Measurements from ENCODE around the gene IDI1. TPM values are rescaled to one million over a fixed set of nuclear protein-coding genes. Genes with fewer than 3 reads are reported as not detected.
"Not testable (repeated sequence)": the region's sequence is repeated elsewhere in the genome, so short reads cannot be mapped to it uniquely, and the experiment has no call there.

Gene IDI1
- total RNA-seq, 1 experiment from 2014 or later: 94.8 TPM

GRCh38 chr10:1044146-1044545, 4.8 kb downstream of the IDI1 start:
- DNase-seq (ENCODE audit: low read depth, low spot score): no peak

GRCh38 chr10:1043532-1043995, 5.4 kb downstream of the IDI1 start:
- in situ Hi-C loops (cut with HindIII; ENCODE audit: low pct_unique_long_range_greater_than_20kb, low sequenced_read_pairs): no loop called here
- DNase-seq (ENCODE audit: low read depth, low spot score): no peak

More at GRCh38 chr10:1044146-1044545, 4.8 kb downstream of the IDI1 start:
- in situ Hi-C loops (cut with HindIII; ENCODE audit: low pct_unique_long_range_greater_than_20kb, low sequenced_read_pairs): no loop called here

- in situ Hi-C loops (cut with HindIII; ENCODE audit: low pct_unique_long_range_greater_than_20kb, low sequenced_read_pairs): no loop called here
- DNase-seq (ENCODE audit: low read depth, low spot score): no peak
Observed at GRCh38 chr10:1041514-1041913, 7.4 kb downstream of the IDI1 start.

GRCh38 chr10:1040133-1040532, 8.8 kb downstream of the IDI1 start:
- in situ Hi-C loops (cut with HindIII; ENCODE audit: low pct_unique_long_range_greater_than_20kb, low sequenced_read_pairs): no loop called here
- DNase-seq (ENCODE audit: low read depth, low spot score): peak; percentile 54

- in situ Hi-C loops (cut with HindIII; ENCODE audit: low pct_unique_long_range_greater_than_20kb, low sequenced_read_pairs); DNase-seq (ENCODE audit: low read depth, low spot score): not testable (repeated sequence)
Observed at GRCh38 chr10:1038769-1039168, 10.2 kb downstream of the IDI1 start.

- in situ Hi-C loops (cut with HindIII; ENCODE audit: low pct_unique_long_range_greater_than_20kb, low sequenced_read_pairs): no loop called here
Observed at GRCh38 chr10:1037098-1037497, 11.8 kb downstream of the IDI1 start.

GRCh38 chr10:1036341-1036791, 12.6 kb downstream of the IDI1 start:
- in situ Hi-C loops (cut with HindIII; ENCODE audit: low pct_unique_long_range_greater_than_20kb, low sequenced_read_pairs): no loop called here
- DNase-seq (ENCODE audit: low read depth, low spot score): no peak

More at GRCh38 chr10:1037098-1037497, 11.8 kb downstream of the IDI1 start:
- DNase-seq (ENCODE audit: low read depth, low spot score): no peak

GRCh38 chr10:1035201-1035600, 13.7 kb downstream of the IDI1 start:
- no peak for DNase-seq (ENCODE audit: low read depth, low spot score)
- in situ Hi-C loops (cut with HindIII; ENCODE audit: low pct_unique_long_range_greater_than_20kb, low sequenced_read_pairs): no loop called here

- in situ Hi-C loops (cut with HindIII; ENCODE audit: low pct_unique_long_range_greater_than_20kb, low sequenced_read_pairs): no loop called here
- peak; percentile 79 for DNase-seq (ENCODE audit: low read depth, low spot score)
Observed at GRCh38 chr10:1034758-1035157, 14.2 kb downstream of the IDI1 start.

GRCh38 chr10:1033601-1034000, 15.3 kb downstream of the IDI1 start:
- no peak for DNase-seq (ENCODE audit: low read depth, low spot score)
- in situ Hi-C loops (cut with HindIII; ENCODE audit: low pct_unique_long_range_greater_than_20kb, low sequenced_read_pairs): no loop called here

GRCh38 chr10:1029838-1030237, 19.1 kb downstream of the IDI1 start:
- DNase-seq (ENCODE audit: low read depth, low spot score): no peak
- in situ Hi-C loops (cut with HindIII; ENCODE audit: low pct_unique_long_range_greater_than_20kb, low sequenced_read_pairs): no loop called here

GRCh38 chr10:1026578-1026977, 22.3 kb downstream of the IDI1 start:
- in situ Hi-C loops (cut with HindIII; ENCODE audit: low pct_unique_long_range_greater_than_20kb, low sequenced_read_pairs): no loop called here

GRCh38 chr10:1025683-1026082, 23.2 kb downstream of the IDI1 start, which contains the start of gene IDI2:
Gene IDI2, minus strand, starts transcription at chr10:1025859. Its CDS starts 1,136 bp downstream, at chr10:1024723.
- no peak for DNase-seq (ENCODE audit: low read depth, low spot score)
- in situ Hi-C loops (cut with HindIII; ENCODE audit: low pct_unique_long_range_greater_than_20kb, low sequenced_read_pairs): no loop called here

More at GRCh38 chr10:1026578-1026977, 22.3 kb downstream of the IDI1 start:
- no peak for DNase-seq (ENCODE audit: low read depth, low spot score)

- in situ Hi-C loops (cut with HindIII; ENCODE audit: low pct_unique_long_range_greater_than_20kb, low sequenced_read_pairs): no loop called here
- no peak for DNase-seq (ENCODE audit: low read depth, low spot score)
Observed at GRCh38 chr10:1024103-1024502, 24.8 kb downstream of the IDI1 start.

GRCh38 chr10:1022413-1022812, 26.5 kb downstream of the IDI1 start:
- in situ Hi-C loops (cut with HindIII; ENCODE audit: low pct_unique_long_range_greater_than_20kb, low sequenced_read_pairs): no loop called here
- DNase-seq (ENCODE audit: low read depth, low spot score): peak; percentile 9

GRCh38 chr10:1020958-1021357, 28.0 kb downstream of the IDI1 start:
- DNase-seq (ENCODE audit: low read depth, low spot score): no peak

GRCh38 chr10:1020460-1020859, 28.5 kb downstream of the IDI1 start:
- no peak for DNase-seq (ENCODE audit: low read depth, low spot score)
- in situ Hi-C loops (cut with HindIII; ENCODE audit: low pct_unique_long_range_greater_than_20kb, low sequenced_read_pairs): no loop called here

More at GRCh38 chr10:1020958-1021357, 28.0 kb downstream of the IDI1 start:
- in situ Hi-C loops (cut with HindIII; ENCODE audit: low pct_unique_long_range_greater_than_20kb, low sequenced_read_pairs): no loop called here

- in situ Hi-C loops (cut with HindIII; ENCODE audit: low pct_unique_long_range_greater_than_20kb, low sequenced_read_pairs): no loop called here
- DNase-seq (ENCODE audit: low read depth, low spot score): no peak
Observed at GRCh38 chr10:1019362-1019761, 29.6 kb downstream of the IDI1 start.

GRCh38 chr10:1015688-1016087, 33.2 kb downstream of the IDI1 start:
- in situ Hi-C loops (cut with HindIII; ENCODE audit: low pct_unique_long_range_greater_than_20kb, low sequenced_read_pairs): no loop called here
- no peak for DNase-seq (ENCODE audit: low read depth, low spot score)

- DNase-seq (ENCODE audit: low read depth, low spot score): no peak
- in situ Hi-C loops (cut with HindIII; ENCODE audit: low pct_unique_long_range_greater_than_20kb, low sequenced_read_pairs): no loop called here
Observed at GRCh38 chr10:1011696-1012095, 37.2 kb downstream of the IDI1 start.
